Endothelial cell of umbilical vein (primary cell): ENCODE data around the gene EHMT1. TPM values are rescaled to one million over a fixed set of nuclear protein-coding genes. Genes with fewer than 3 reads are reported as not detected.

Source experiments
- BruUV-seq: library from RNA; stranded (reverse); fragments of 400-500 nt; replicated peaks from 2 replicates; lab custom pipeline; 2021; lab: Mats Ljungman, UMichigan
- CTCF ChIA-PET: fragments of 300-600, 350-600 bp; sonication (Branson Sonifier 250); formaldehyde crosslinking; loops from one replicate; lab custom pipeline; 2021; ENCODE audit warnings: antibody characterized with exemption, inconsistent platforms; lab: Charles Lee
- POLR2A ChIA-PET: fragments of 300-600, 350-600 bp; sonication (Branson Sonifier 250); formaldehyde crosslinking; loops from one replicate; lab custom pipeline; 2021; ENCODE audit warnings: antibody characterized with exemption, inconsistent platforms; lab: Charles Lee
- DNase-seq: peaks from one replicate; pipeline ENCODE4 v3.0.0-alpha.2; 2011; ENCODE audit warnings: low read depth, low spot score
- FAIRE-seq: peaks from 2 replicates; lab custom pipeline; 2011; peaks lifted over from hg19 to GRCh38; lab: Jason Lieb, UNC
- H2AFZ ChIP-seq: 2 replicates; pipeline ENCODE4 v1.6.0; 2012; ENCODE audit warnings: low read depth, low read length, control low read depth, inconsistent platforms
- H3K27ac ChIP-seq: 2 replicates; pipeline ENCODE4 v1.5.1; 2011; ENCODE audit warnings: low read depth, mild to moderate bottlenecking, control low read depth, low read length, moderate library complexity; ENCODE audit not compliant: insufficient read depth
- H3K27me3 ChIP-seq, 2 experiments: 2 replicates each; pipeline versions ENCODE4 v1.6.0 to v1.6.1; 2011; ENCODE audit warnings: low read length in 2 of 2, mixed read lengths in 1 of 2; ENCODE audit not compliant: control insufficient read depth in 2 of 2, insufficient read depth in 2 of 2
- H3K36me3 ChIP-seq, 2 experiments: 2 replicates in 1 of 2; 3 replicates in 1 of 2; pipeline ENCODE4 v1.5.1; 2011; ENCODE audit warnings: low read length in 2 of 2, mild to moderate bottlenecking in 1 of 2, moderate library complexity in 1 of 2; ENCODE audit not compliant: control insufficient read depth in 2 of 2, insufficient read depth in 2 of 2; ENCODE audit errors: extremely low read depth in 1 of 2
- H3K4me1 ChIP-seq: 3 replicates; pipeline ENCODE4 v1.5.1; 2011; ENCODE audit warnings: mild to moderate bottlenecking, low read length; ENCODE audit not compliant: control insufficient read depth, insufficient read depth; ENCODE audit errors: extremely low read depth
- H3K4me2 ChIP-seq: 2 replicates; pipeline ENCODE4 v1.6.1; 2011; ENCODE audit warnings: low read length, control low read depth, mixed read lengths; ENCODE audit not compliant: insufficient read depth
- H3K4me3 ChIP-seq, 3 experiments: fragments of 200-600 bp in 1 of 3; sonication (generic), shearing (Covaris generic) in 1 of 3; replicated peaks in 1 of 3; 2 replicates each; pipeline ENCODE4 v1.5.1; 2011 to 2016; ENCODE audit warnings: control low read depth in 3 of 3, low read length in 3 of 3, mild to moderate bottlenecking in 2 of 3, inconsistent platforms in 1 of 3, low read depth in 1 of 3, moderate library complexity in 1 of 3; ENCODE audit not compliant: insufficient read depth in 1 of 3
- H3K79me2 ChIP-seq: 2 replicates; pipeline ENCODE4 v1.6.0; 2012; ENCODE audit warnings: low read length, inconsistent platforms; ENCODE audit not compliant: control insufficient read depth, insufficient read depth
- H3K9ac ChIP-seq: replicated peaks from 2 replicates; pipeline ENCODE3; 2011; ENCODE audit warnings: low read length, control low read depth; ENCODE audit not compliant: insufficient read depth; ENCODE audit errors: extremely low read depth
- H3K9me1 ChIP-seq: replicated peaks from 3 replicates; pipeline ENCODE4 v1.6.0; 2011; ENCODE audit warnings: mild to moderate bottlenecking, low read length; ENCODE audit not compliant: control insufficient read depth, insufficient read depth; ENCODE audit errors: extremely low read depth
- H3K9me3 ChIP-seq: replicated peaks from 2 replicates; pipeline ENCODE4 v1.5.1; 2012; ENCODE audit warnings: low read length, inconsistent platforms; ENCODE audit not compliant: control insufficient read depth, insufficient read depth
- H4K20me1 ChIP-seq: replicated peaks from 2 replicates; pipeline ENCODE3; 2011; ENCODE audit warnings: mild to moderate bottlenecking, low read length; ENCODE audit not compliant: control insufficient read depth, insufficient read depth; ENCODE audit errors: extremely low read depth
- EZH2 ChIP-seq: IDR thresholded peaks from 2 replicates; pipeline ENCODE4 v1.6.1; 2012; ENCODE audit warnings: borderline replicate concordance, low read depth, mild to moderate bottlenecking, moderate library complexity, low read length, inconsistent platforms; ENCODE audit not compliant: severe bottlenecking
- FOS ChIP-seq: IDR thresholded peaks from 2 replicates; pipeline ENCODE4 v1.6.1; 2011; ENCODE audit warnings: mild to moderate bottlenecking, low read length, moderate library complexity, borderline replicate concordance; ENCODE audit not compliant: insufficient read depth
- GATA2 ChIP-seq: IDR thresholded peaks from 2 replicates; pipeline ENCODE4 v1.7.0; 2011; ENCODE audit warnings: low read depth, mild to moderate bottlenecking, moderate library complexity, mixed read lengths, low read length; ENCODE audit not compliant: insufficient read length, insufficient read depth
- JUN ChIP-seq: IDR thresholded peaks from 2 replicates; pipeline ENCODE4 v1.6.1; 2011; ENCODE audit warnings: borderline replicate concordance, low read depth; ENCODE audit not compliant: insufficient read length, insufficient read depth
- MYC ChIP-seq: IDR thresholded peaks from one replicate; pipeline ENCODE4 v1.6.1; 2011; ENCODE audit warnings: mild to moderate bottlenecking, low read depth, low read length
- POLR2A ChIP-seq: IDR thresholded peaks from 2 replicates; pipeline ENCODE4 v1.6.1; 2012; ENCODE audit warnings: low read depth, mild to moderate bottlenecking, control low read depth, low read length
- POLR2AphosphoS5 ChIP-seq: IDR thresholded peaks from 2 replicates; pipeline ENCODE4 v1.6.1; 2012; ENCODE audit warnings: low read depth, mild to moderate bottlenecking, control low read depth, low read length, moderate library complexity; ENCODE audit not compliant: insufficient read depth
- dilution Hi-C: fragments of 300-500 bp; cut with MboI; formaldehyde crosslinking; loops from one replicate; pipeline ENCODE4 v1.15.0; 2019; ENCODE audit warnings: low sequenced_read_pairs; ENCODE audit not compliant: extremely low pct_ligation_motif_present
- intact Hi-C: fragments of 100-400 bp; cut with micrococcal nuclease; formaldehyde crosslinking; loops from one replicate; pipeline ENCODE4 v1.10.0; 2022
- polyA plus RNA-seq, 4 experiments: library from polyadenylated mRNA; depleted of rRNA in 3 of 4; stranded (reverse) in 3 of 4; unstranded in 1 of 4; fragments of >200 nt; gene quantifications; 2 replicates each; pipeline versions ENCODE4 v1.2.1 to v1.2.3, GENCODE V29; 2011 to 2012; ENCODE audit warnings: missing spikeins in 1 of 4
- total RNA-seq: library from RNA; stranded (reverse); gene quantifications from 2 replicates; pipeline ENCODE4 v1.2.3, GENCODE V29; 2021
- TF ChIP-seq, protein P1 (sequence below): IDR thresholded peaks from 2 replicates; pipeline ENCODE4 v1.6.1; 2011; ENCODE audit not compliant: insufficient read depth, insufficient read length
- TF ChIP-seq, protein P2 (sequence below), 2 donors: IDR thresholded peaks; 1 replicate in 1 of 2; 2 replicates in 1 of 2; pipeline ENCODE4 v1.5.1; 2011; ENCODE audit warnings: low read length in 2 of 2, mild to moderate bottlenecking in 2 of 2, moderate library complexity in 2 of 2, control low read depth in 1 of 2, inconsistent platforms in 1 of 2, low read depth in 1 of 2; ENCODE audit not compliant: insufficient read depth in 1 of 2; ENCODE audit errors: extremely low read depth in 1 of 2

The EHMT1 gene
- total and polyA plus RNA-seq, 2 donors (not counting 3 experiments of a cell fraction or from before 2014, with no cell fraction given), result 48.2 to 104 TPM

DNA sequence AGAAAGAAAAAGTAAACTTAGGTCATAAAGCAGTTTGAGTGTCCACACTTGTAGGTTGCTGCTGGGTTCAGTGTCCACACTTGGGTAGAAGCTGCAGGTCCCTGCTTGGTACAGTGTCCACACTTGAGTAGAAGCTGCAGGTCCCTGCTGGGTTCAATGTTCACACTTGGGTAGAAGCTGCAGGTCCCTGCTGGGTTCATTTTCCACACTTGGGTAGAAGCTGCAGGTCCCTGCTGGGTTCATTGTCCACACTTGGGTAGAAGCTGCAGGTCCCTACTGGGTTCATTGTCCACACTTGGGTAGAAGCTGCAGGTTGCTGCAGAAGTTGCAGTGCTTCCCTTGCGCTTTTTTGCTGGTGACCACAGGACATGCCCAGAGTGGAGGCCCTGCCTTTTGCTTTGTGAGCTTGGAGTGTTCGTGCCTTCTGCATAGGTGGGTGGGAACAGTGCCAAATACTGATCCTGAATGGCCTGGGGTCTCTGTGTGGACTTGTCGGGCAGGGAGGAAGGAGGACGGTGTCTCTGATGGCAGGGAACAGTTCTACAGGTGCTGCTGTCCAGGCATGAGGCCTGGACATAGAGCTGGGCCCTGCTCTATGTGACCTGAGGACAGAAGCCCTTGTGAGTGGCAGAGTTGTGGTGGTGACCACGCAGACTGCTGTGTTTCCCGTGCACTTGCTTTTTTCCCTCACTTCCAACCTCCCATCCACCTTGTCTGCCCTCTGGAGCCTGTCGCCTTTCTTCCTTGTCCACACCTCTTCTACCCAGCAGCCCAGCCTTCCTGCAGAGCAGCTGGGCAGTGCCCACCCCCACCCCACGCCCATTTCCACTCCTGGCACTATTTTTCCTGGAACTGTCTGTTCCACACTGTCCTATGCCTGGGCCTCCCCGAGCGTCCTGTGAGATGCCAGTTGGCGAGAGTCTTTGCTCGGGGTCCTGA is 120.8 kb downstream of the EHMT1 start:
- Histone ChIP-seq H3K4me1 (no peaks in the 10 kb centered on the region), H3K27ac (no peak overlapping the region), H3K79me2 (no peaks in the 10 kb centered on the region), H2AFZ (no peak overlapping the region), H3K36me3 (peaks cover 1 to 15% of the 10 kb centered on the region in 2 experiments), H3K9me3 (no peaks in the 10 kb centered on the region), H3K27me3 (no peaks in the 10 kb centered on the region), H3K9me1 (no peaks in the 10 kb centered on the region), H4K20me1 (no peaks in the 10 kb centered on the region), H3K4me3 (no peak overlapping the region), H3K4me2 (no peak overlapping the region), H3K9ac (no peak overlapping the region)
- POLR2A ChIA-PET, result no interaction called here
- DNase-seq (no peak), FAIRE-seq (no peak)
- CTCF ChIA-PET, result interaction anchor here (4.0 kb wide), 1 partner anchor 67 kb away, joined by 13 read pairs; no protein-coding TSS in a partner anchor
- no TSS peak for BruUV-seq
- dilution Hi-C loops, result no loop called here
- no peak for TF ChIP-seq FOS
- intact Hi-C loops, result no loop called here

DNA sequence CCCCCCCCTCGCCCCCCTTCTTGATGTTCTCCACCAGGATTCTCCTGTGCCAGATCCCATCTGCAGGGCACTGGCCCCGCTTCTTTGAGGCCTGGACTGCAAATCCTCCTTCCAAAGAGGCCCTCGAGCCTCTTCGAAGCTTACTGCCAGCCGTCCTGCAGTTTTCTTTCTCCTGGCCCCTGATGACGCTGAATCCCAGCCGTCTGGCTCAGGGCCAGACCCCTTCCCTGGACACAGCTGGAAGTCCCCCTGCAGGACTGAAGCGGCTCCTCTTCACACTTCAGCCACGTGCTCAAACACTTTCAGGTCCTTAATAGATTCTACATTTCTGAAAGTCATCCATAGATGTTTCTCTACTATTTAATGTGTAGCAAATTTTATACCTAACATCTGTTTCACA is 121.5 kb downstream of the EHMT1 start:
- no peaks in the 10 kb centered on the region for H4K20me1 ChIP-seq
- intact Hi-C loops, result no loop called here
- ChIA-PET POLR2A (no interaction called here), CTCF (interaction anchor here (4.0 kb wide), 1 partner anchor 67 kb away, joined by 13 read pairs; no protein-coding TSS in a partner anchor)
- FAIRE-seq, result no peak
- dilution Hi-C loops, result no loop called here
- no peaks in the 10 kb centered on the region for H3K79me2 ChIP-seq
- TF ChIP-seq FOS, result no peak
- no peak for TF ChIP-seq POLR2AphosphoS5
- TF ChIP-seq, protein P1, sequence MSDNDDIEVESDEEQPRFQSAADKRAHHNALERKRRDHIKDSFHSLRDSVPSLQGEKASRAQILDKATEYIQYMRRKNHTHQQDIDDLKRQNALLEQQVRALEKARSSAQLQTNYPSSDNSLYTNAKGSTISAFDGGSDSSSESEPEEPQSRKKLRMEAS, result no peak
- TF ChIP-seq JUN, result no peak
- no peak for TF ChIP-seq POLR2A
- no peak for TF ChIP-seq EZH2
- TF ChIP-seq, protein P2, sequence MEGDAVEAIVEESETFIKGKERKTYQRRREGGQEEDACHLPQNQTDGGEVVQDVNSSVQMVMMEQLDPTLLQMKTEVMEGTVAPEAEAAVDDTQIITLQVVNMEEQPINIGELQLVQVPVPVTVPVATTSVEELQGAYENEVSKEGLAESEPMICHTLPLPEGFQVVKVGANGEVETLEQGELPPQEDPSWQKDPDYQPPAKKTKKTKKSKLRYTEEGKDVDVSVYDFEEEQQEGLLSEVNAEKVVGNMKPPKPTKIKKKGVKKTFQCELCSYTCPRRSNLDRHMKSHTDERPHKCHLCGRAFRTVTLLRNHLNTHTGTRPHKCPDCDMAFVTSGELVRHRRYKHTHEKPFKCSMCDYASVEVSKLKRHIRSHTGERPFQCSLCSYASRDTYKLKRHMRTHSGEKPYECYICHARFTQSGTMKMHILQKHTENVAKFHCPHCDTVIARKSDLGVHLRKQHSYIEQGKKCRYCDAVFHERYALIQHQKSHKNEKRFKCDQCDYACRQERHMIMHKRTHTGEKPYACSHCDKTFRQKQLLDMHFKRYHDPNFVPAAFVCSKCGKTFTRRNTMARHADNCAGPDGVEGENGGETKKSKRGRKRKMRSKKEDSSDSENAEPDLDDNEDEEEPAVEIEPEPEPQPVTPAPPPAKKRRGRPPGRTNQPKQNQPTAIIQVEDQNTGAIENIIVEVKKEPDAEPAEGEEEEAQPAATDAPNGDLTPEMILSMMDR (IDR thresholded peaks at IDR 0.05; ENCODE audit: extremely low read depth in 1 of 2, insufficient read depth in 1 of 2, low read depth in 1 of 2, low read length in 2 of 2), result no peak
- TF ChIP-seq MYC, result no peak
- no peak for TF ChIP-seq GATA2
- H3K27me3 ChIP-seq, result no peaks in the 10 kb centered on the region
- no peak overlapping the region for H3K27ac ChIP-seq
- H3K4me3 ChIP-seq, result no peak overlapping the region
- no peak overlapping the region for H3K4me2 ChIP-seq
- DNase-seq, result no peak
- peaks cover 3 to 15% of the 10 kb centered on the region in 2 experiments for H3K36me3 ChIP-seq
- H3K4me1 ChIP-seq, result no peaks in the 10 kb centered on the region
- H3K9ac ChIP-seq, result no peak overlapping the region
- H3K9me1 ChIP-seq, result no peaks in the 10 kb centered on the region
- H2AFZ ChIP-seq, result no peak overlapping the region
- no peaks in the 10 kb centered on the region for H3K9me3 ChIP-seq
- no TSS peak for BruUV-seq
